ENCODE data around the gene DENND5A.

Gene DENND5A

GRCh38 chr11:9274499-9275258 is 9.5 kb upstream of the DENND5A start:
- H3K9ac ChIP-seq (ENCODE audit: low read depth, low read length), result no peak overlapping the region
- H3K4me2 ChIP-seq (ENCODE audit: insufficient read depth, low read length), result no peak overlapping the region
- H3K36me3 ChIP-seq (ENCODE audit: insufficient read depth, low read length), result no peaks in the 10 kb centered on the region
- peaks cover 4% of the 10 kb centered on the region for H3K27me3 ChIP-seq (ENCODE audit: insufficient read depth, low read length, poor library complexity)
- H4K20me1 ChIP-seq (ENCODE audit: insufficient read depth, low read length), result no peaks in the 10 kb centered on the region
- H2AFZ ChIP-seq (ENCODE audit: low read depth, low read length), result no peak overlapping the region
- H3K9me3 ChIP-seq (ENCODE audit: insufficient read depth, low read length, severe bottlenecking), result no peaks in the 10 kb centered on the region
- no peak overlapping the region for H3K4me3 ChIP-seq (ENCODE audit: low read depth in 1 of 2, low read length in 2 of 2)
- TF ChIP-seq CTCF (IDR thresholded peaks at IDR 0.05; ENCODE audit: borderline replicate concordance, extremely low read depth, low read length, poor library complexity, severe bottlenecking), result no peak
- TF ChIP-seq EZH2 (IDR thresholded peaks at IDR 0.05; ENCODE audit: borderline replicate concordance, low read depth, low read length, severe bottlenecking), result no peak
- H3K27ac ChIP-seq (ENCODE audit: low read length), result no peak overlapping the region
- ATAC-seq (ENCODE audit: insufficient read depth, low read depth), result no peak
- H3K79me2 ChIP-seq (ENCODE audit: insufficient read depth, low read length), result no peaks in the 10 kb centered on the region
- no peaks in the 10 kb centered on the region for H3K4me1 ChIP-seq (ENCODE audit: insufficient read depth, low read length)
- DNase-seq, result no peak

GRCh38 chr11:9273376-9274336 is 8.5 kb upstream of the DENND5A start:
- H3K36me3 ChIP-seq (ENCODE audit: insufficient read depth, low read length), result no peaks in the 10 kb centered on the region
- H3K79me2 ChIP-seq (ENCODE audit: insufficient read depth, low read length), result no peaks in the 10 kb centered on the region
- no peaks in the 10 kb centered on the region for H3K4me1 ChIP-seq (ENCODE audit: insufficient read depth, low read length)
- peaks cover 7% of the 10 kb centered on the region for H3K27me3 ChIP-seq (ENCODE audit: insufficient read depth, low read length, poor library complexity)
- DNase-seq (no peak), ATAC-seq (ENCODE audit: insufficient read depth, low read depth) (no peak; the same call in 2 of the 3 replicates)
- no peak overlapping the region for H3K9ac ChIP-seq (ENCODE audit: low read depth, low read length)
- TF ChIP-seq EZH2 (IDR thresholded peaks at IDR 0.05; ENCODE audit: borderline replicate concordance, low read depth, low read length, severe bottlenecking) (no peak), CTCF (IDR thresholded peaks at IDR 0.05; ENCODE audit: borderline replicate concordance, extremely low read depth, low read length, poor library complexity, severe bottlenecking) (no peak)
- no peaks in the 10 kb centered on the region for H3K9me3 ChIP-seq (ENCODE audit: insufficient read depth, low read length, severe bottlenecking)
- no peak overlapping the region for H3K27ac ChIP-seq (ENCODE audit: low read length)
- no peak overlapping the region for H3K4me3 ChIP-seq (ENCODE audit: low read depth in 1 of 2, low read length in 2 of 2)
- no peak overlapping the region for H3K4me2 ChIP-seq (ENCODE audit: insufficient read depth, low read length)
- H2AFZ ChIP-seq (ENCODE audit: low read depth, low read length), result no peak overlapping the region
- no peaks in the 10 kb centered on the region for H4K20me1 ChIP-seq (ENCODE audit: insufficient read depth, low read length)

- Histone ChIP-seq H3K27ac (ENCODE audit: low read length) (no peak overlapping the region), H3K9ac (ENCODE audit: low read depth, low read length) (no peak overlapping the region), H3K79me2 (ENCODE audit: insufficient read depth, low read length) (no peaks in the 10 kb centered on the region), H3K4me1 (ENCODE audit: insufficient read depth, low read length) (peaks cover 10% of the 10 kb centered on the region), H3K36me3 (ENCODE audit: insufficient read depth, low read length) (no peaks in the 10 kb centered on the region), H3K27me3 (ENCODE audit: insufficient read depth, low read length, poor library complexity) (peaks cover 32% of the 10 kb centered on the region), H3K9me3 (ENCODE audit: insufficient read depth, low read length, severe bottlenecking) (no peaks in the 10 kb centered on the region), H4K20me1 (ENCODE audit: insufficient read depth, low read length) (peaks cover 4% of the 10 kb centered on the region; the same call in 1 of the 2 replicates), H2AFZ (ENCODE audit: low read depth, low read length) (no peak overlapping the region), H3K4me3 (ENCODE audit: low read depth in 1 of 2, low read length in 2 of 2) (no peak overlapping the region), H3K4me2 (ENCODE audit: insufficient read depth, low read length) (no peak overlapping the region)
- ATAC-seq (ENCODE audit: insufficient read depth, low read depth) (no peak), DNase-seq (no peak)
- TF ChIP-seq CTCF (IDR thresholded peaks at IDR 0.05; ENCODE audit: borderline replicate concordance, extremely low read depth, low read length, poor library complexity, severe bottlenecking), result no peak
- no peak for TF ChIP-seq EZH2 (IDR thresholded peaks at IDR 0.05; ENCODE audit: borderline replicate concordance, low read depth, low read length, severe bottlenecking)
These were observed 4.4 kb upstream of the DENND5A start for GRCh38 chr11:9269492-9270013.
